Stimulated activated CD4-positive, alpha-beta T cell treated with anti-CD3 and anti-CD28 coated beads, Interleukin-1b, Interleukin-23, amount 100 ng/mL, for 4 hours (primary cell): Measurements from ENCODE around the gene EME1.

ENCODE experiments used
- DNase-seq, 2 donors: peaks; one replicate each; pipeline ENCODE4 v3.0.0-alpha.2; 2020; ENCODE audit warnings: low read depth in 2 of 2

Gene EME1

DNA sequence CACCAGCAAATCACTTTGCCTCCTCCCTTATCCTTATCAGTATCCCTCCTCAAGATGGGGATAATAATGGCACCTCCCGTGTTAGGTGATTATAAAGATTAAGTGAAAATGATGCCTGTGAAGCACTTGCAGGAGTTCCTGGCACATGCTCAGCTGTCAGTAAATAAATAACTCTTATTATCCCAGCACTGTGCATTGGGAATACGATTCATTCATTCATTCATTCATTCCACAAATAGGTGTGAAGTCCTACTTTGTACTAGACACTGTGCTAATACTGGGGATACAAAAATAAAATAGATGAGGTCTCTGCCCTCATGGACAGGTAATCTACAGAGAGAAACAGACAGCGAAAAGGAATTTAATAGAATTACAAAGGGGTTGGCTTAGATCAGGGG, 25.1 kb upstream of the EME1 start:
- no peak for DNase-seq

DNA sequence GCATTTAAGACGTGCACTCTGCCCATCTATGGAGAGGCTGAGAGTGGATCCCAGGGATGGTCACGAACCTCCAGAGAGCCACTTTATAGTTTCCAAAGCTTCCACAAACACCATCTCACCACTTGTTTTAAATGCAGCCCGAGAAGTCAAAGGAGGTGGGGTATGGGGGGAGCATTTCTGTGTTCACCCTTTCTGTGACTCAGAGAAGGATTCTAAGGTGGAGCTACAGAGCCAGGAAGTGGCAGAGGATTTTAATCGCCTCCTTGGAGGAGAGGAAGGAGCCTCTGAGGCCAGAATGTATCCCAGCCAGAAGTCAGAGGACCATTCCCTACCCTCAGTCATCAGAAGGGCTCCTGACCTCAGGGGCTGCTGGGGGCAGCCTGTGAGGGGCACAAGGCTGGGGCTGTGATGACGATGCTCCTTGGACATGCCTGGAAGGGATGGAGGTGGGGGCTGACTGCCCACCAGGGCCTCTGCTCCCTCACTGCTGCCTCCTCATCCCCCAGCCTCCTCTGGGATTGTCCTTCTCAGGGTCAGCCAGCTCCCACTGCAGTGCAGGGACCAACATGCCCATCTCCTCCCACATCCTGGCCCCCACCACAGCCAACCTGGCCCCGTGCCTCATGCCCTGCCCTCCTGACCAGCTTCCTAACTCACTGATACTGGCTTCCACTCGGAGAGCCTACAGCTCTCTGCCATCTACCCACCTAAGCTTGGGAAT, 24.3 kb upstream of the EME1 start:
- no peak for DNase-seq

DNA sequence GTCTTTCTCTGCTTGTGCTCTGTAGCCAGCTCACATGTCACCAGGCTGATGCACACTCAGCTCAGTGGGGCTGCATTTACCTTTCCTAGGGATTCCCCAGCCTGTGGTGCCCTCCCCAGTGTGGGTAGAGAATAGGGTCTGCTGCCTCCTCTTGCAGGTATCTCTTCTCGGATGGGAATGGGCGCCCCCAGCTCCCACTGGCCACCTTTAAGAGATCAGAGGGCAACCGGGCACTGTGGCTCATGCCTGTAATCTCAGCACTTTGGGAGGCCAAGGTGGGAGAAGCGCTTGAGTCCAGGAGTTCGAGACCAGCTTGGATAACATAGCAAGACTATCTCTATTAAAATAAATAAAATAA, 23.8 kb upstream of the EME1 start:
- no peak for DNase-seq

DNA sequence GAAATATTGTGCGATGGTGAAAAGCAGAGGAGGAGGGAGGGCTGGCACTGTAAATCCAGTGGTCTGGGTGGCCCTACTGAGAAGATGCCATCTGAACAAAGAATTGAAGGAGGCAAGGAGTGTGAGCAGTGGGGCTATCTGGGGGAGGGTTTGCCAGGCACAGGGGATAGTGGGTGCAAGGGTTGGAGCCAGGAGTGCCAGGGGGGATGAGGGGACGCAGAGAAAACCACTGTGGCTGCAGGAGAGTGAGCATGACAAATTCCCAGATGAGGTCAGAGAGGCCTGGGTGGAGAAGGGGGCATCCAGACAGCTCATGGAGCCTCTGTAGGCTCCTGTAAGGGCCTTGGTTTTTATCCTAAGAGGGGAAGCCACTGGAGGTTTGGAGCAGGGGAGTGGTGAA, 22.3 kb upstream of the EME1 start:
- no peak for DNase-seq

DNA sequence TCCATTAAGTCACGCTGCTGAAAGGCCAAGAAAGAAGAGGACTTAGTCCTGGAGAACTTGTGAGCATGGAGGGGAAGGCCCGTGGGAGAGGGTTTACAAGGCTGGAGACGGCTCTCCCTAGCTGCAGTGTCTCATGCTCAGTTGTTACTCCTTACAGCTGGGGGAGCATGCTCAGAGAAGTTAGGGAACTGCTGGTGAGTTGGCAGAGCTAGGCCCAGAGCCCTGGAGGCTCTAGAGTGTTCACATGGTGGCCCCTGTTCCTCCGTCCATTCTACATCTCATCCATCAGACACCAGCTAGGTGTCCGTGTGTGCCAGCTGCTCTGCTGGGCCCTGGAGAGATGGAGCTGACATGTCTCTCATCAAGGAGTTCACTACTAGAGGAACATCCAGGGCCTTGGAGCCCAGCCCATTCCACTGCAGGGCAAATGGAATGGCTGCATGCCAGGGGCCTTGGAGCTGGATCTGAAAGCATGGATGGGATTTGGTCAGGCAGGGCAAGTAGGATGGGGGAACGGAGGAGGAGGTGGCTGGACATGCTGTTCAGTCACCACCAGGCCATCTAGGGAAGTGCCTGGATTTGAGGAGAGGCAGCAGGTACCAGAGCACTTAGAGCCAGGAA, 20.8 kb upstream of the EME1 start:
- no peak for DNase-seq

DNA sequence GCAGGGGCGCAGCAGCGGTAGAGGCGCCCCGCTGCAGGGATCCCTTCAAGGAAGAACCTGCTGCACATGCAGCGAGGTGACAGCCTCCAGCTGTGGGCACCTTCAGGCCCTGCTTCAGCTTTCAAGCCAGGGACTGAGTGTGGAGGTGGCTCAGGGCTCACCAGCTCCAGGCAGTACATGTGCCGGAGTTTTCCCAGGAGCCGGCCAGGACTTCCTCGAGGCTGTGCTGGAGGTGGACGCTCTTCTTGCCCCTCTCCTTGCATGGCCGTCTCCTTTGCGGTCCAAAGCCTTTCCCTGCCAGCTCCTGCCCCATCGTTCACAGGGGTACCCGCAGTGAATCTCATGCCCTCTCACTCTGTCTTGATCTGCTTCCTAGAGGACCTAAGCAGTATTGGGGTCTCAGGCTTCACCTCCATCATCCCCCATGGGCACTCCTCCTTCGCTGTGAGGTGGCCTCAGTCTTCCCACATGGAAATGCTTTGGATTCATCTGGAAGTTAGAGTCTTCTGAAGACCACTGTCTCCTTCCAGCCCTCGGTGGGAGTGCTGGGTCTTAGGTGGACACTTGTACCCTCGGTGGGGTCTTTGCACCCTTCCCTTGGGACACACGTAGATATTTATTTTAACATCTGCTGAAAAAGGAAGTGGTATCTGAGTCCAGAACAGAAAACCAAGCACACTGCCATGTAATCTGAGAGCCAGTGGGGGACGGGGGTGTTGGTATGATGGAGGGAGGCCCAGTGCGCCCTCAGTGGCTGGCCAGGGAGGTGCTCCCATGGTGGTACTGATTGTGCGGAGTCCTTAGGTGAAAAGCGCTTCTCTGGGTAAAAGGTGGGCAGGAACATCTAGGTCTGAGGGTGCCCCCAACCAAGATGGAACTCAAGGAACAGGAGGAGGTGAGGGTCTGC, 20.1 kb upstream of the EME1 start:
- DNase-seq, result no peak

DNA sequence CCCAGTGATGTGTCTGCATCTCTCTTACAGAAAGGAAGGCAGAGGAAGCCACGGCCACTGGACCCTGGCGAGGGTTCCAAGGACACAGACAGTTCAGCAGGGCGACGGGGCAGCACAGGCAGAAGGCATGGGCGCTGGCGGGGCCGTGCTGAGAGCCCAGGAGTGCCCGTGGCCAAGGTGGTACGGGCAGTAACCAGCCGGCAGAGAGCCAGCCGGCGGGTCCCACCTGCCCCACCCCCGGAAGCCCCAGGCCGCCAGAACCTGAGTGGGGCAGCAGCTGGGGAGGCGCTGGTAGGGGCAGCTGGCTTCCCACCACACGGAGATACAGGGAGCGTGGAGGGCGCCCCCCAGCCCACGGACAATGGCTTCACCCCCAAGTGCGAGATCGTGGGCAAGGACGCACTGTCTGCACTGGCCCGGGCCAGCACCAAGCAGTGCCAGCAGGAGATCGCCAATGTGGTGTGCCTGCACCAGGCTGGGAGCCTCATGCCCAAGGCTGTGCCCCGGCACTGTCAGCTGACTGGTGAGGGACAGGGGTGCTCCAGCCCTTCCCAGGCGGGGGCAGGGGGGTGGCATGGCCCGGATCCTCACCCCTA, 19.3 kb upstream of the EME1 start:
- DNase-seq, result no peak

DNA sequence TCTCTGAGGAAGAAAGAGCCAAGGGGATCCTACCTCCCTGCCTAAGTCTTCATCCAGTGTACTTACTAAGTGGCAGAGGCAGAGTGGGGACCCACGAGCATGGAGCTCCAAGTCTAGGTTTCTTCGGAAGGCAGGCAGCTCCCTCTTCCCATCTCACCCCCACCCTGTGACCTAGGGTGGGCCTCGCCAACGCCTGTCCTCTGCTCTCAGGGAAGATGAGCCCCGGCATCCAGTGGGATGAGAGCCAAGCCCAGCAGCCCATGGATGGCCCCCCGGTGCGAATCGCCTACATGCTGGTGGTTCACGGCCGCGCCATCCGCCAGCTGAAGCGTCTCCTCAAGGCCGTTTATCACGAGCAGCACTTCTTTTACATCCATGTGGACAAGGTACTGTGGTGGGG, 18.8 kb upstream of the EME1 start:
- DNase-seq, result no peak

DNA sequence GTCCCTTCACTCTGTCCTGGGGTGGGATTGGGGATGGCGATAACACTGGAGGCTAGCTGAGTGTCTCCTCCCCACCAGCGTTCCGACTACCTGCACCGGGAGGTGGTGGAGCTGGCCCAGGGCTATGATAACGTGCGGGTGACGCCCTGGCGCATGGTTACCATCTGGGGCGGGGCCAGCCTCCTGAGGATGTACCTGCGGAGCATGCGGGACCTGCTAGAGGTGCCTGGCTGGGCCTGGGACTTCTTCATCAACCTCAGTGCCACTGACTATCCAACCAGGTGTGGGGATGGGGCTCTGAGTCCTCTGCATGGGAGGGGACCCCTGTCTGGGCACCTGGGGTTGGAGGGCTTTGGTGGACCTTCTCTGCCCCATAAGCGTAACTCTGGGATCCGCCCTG, 18.3 kb upstream of the EME1 start:
- no peak for DNase-seq

DNA sequence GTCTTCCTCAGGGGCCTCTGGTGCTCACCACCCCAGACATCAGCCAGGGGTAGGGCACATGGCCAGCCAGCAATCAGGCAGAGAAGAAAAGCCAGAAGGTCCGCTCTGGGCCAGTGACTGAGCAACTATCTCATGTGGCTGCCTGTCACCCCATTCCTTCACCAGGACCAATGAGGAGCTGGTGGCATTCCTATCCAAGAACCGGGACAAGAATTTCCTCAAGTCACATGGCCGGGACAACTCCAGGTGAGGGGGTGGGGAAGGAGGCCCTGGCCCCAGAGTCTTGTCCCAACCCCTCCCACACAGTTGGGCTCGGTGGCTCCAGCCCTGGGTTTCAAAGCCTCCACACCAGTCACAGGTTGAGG, 17.7 kb upstream of the EME1 start:
- no peak for DNase-seq

DNA sequence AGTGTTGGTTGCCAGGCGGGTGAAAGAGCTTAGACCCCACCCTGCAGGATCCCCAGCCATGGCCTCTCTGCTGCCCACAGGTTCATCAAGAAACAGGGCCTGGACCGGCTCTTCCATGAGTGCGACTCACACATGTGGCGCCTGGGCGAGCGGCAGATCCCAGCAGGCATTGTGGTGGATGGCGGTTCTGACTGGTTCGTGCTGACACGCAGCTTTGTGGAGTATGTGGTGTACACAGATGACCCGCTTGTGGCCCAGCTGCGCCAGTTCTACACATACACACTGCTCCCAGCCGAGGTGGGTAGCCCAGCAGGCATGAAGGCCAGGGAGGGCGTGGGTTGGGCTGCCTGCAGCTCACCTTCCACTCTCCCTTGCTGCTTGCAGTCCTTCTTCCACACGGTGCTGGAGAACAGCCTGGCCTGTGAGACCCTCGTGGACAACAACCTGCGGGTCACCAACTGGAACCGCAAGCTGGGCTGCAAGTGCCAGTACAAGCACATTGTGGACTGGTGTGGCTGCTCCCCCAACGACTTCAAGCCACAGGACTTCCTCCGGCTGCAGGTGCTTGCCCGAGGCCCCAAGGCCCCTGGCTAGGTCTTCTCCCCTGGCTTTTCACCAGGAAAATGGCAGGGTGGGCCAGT, 17.2 kb upstream of the EME1 start:
- no peak for DNase-seq

DNA sequence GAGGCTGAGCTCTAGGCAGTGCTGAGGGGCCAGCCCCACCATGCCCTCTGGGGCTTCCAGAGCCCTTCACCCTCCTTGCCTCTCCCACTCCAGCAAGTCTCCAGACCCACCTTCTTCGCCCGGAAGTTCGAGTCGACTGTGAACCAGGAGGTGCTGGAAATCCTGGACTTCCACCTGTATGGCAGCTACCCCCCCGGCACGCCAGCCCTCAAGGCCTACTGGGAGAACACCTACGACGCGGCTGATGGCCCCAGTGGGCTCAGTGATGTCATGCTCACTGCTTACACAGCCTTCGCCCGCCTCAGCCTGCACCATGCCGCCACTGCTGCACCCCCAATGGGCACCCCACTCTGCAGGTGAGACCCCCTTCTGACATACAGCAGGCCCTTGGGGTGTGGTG, 16.6 kb upstream of the EME1 start:
- DNase-seq, result no peak

DNA sequence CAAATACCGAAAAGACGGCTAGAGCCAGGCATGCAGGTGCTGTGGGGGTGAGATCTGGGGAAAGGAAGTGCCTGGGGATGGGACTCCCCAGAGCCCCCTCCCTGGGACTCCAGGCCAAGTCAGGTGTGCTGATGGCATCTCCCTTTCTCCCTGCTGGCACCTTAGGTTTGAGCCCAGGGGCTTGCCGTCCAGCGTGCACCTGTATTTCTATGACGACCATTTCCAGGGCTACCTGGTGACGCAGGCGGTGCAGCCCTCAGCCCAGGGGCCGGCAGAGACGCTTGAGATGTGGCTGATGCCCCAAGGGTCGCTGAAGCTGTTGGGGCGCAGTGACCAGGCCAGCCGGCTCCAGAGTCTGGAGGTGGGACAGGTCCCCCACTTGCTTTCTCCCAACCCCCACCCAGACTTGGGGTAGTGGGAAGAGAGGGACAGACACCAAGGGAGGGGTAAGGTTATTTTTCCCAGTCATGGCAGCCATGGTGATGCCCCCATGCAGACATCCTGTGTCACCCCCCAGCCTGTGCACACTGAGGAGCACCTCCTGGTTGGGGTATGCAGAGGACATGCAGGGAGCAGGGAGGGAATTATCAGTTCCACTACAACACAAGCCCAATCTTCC, 16.0 kb upstream of the EME1 start:
- no peak for DNase-seq

DNA sequence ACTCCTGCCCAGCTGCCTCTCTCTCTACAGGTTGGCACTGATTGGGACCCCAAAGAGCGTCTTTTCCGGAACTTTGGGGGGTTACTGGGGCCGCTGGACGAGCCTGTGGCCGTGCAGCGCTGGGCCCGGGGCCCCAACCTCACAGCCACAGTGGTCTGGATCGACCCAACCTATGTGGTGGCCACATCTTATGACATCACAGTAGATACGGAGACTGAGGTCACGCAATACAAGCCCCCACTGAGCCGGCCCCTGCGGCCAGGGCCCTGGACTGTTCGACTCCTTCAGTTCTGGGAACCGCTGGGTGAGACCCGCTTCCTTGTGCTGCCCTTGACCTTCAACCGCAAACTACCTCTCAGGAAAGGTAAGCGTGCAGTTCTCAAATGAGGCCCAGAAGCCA, 14.9 kb upstream of the EME1 start:
- no peak for DNase-seq

DNA sequence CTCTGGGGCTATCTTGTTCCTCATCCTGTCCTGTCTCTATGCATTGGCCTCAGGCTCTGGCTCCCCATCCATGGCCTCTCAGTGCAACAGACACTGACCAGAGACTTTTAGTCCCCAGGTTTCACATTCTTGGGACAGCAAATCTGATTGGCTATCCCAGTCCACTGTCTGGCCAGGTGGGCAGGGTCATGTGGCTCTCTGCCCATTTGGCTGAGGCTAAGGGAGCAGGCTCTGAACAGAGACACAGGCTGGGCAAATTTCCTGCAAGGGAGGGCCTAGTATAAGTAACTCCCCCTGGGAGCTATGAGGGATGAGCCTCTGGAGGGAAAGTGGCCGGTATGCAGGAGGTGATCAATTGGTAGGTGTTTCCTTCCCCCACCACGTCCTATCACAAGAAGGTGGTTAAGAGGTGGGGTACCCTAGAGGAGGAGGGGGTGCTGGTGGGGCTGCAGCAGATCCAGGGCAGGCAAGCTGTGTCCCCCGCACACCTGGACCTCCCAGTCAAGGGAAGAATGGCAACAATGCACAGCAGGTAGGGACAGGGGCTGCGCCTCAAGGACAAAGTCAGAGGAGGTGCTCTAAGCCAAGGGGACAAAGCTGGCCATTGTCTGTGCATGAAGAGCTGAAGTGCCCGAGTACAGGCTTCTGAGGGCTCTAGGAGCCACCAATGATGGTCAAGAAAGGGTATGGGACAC, 13.9 kb upstream of the EME1 start:
- no peak for DNase-seq

DNA sequence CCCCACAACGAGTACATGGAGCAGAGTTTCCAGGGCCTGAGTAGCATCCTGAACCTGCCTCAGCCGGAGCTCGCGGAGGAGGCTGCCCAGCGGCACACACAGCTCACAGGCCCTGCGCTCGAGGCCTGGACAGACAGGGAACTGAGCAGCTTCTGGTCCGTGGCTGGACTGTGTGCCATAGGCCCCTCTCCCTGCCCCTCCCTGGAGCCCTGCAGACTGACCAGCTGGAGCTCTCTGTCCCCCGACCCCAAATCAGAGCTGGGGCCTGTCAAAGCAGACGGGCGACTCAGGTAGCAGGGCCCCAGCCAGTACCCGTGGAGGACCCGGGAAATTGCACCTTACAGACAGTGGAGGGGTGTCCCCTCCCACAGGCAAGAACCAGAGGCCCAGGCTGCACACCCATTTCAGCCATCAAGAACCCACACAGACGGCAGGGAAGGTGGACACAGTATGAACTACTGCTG, 13.0 kb upstream of the EME1 start:
- no peak for DNase-seq

DNA sequence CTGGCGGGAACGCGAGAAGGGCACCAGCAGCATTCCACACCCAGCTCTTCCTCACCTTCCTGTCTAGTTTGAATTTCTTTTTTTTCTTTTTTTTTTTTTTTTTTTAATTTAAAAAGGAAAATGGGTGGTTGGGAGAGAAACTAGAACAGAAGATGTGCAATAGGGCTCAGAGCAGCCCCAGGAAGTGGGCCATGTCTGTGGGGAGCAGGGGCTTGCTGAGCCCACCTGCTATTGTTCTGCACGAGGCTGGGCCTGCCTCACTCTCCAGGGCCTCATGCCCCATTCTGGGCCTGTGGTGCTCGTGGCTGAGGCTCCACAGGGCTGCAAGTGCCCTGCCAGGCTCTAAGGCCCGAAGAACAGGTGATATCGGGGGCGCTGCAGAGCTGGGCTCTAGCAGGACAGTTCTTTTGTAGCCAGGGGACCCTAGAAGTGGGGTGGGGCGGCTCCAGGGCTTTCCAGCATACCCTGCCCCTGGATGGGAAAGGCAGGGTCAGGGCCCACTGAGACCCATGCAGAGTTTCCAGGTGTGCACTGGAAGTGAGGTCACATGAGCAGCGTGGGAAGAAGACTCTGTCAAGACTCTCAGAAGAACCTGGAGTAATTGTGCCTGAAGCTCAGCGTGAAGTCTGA, 12.4 kb upstream of the EME1 start:
- DNase-seq, result no peak

DNA sequence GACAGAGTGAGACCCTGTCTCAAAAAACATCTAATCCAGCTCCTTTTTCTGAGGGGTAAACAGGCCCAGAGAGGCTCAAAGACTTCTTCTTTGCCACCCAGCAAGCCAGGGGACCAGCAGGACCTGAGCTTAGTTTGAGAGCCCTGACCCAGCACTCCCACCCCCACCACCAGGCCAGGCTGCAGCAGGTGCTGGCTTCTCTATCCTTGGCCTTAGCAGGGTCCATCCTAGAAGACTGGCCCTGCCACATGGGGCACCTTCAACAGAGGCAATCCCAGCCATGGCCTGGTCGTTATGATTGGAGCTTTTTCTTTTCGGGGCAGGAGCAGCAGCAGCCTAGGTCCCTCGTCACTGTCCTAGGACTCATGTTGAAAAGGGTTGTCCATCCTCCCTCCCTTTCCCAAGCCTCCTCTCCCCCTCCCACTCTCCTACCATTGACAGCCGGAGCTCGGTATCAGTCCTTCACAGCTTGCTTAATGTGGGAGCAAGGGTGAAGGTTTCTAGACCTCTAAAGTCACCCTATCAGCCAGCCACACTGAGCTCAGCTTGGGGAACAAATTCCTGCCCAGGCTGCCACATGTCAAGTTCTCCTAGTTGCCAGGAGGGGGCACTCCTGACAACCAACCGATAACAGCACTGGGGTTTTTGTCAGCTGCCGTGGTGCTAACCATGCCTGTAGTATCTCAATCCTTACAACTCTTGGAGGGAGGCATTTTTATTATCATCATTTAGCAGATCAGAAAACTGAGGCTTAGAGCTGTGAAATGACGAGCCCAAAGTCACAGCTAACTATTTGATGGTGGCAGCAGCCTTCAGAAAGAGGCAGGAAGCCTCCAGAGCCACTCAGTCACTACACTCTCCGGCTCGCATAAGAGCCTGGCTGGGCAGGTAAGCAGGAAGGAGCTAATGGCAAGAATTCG, 11.2 kb upstream of the EME1 start:
- peak; percentile 35 to 39 for DNase-seq

DNA sequence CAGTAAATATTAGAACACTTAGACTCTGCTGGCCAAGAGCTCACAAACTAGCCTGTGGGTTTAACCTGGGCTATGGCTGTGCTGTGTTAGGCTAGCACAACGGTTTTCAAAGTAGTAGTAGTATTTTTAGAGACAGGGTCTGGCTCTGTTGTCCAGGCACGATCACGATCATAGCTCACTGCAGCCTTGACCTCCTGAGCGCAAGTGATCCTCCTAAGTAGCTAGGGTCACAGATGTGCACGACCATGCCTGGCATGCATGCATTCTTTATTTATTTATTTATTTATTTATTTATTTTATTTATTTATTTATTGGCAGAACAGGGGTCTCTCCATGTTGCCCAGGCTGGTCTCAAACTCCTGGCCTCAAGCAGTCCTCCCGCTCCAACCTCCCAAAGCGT, 10.4 kb upstream of the EME1 start:
- DNase-seq, result no peak
